Trophoblast cell (in vitro differentiated cells and primary cell): ENCODE measurements around the gene C4orf46.

Source experiments
- DNase-seq, 2 donors: peaks; one replicate each; pipeline ENCODE4 v3.0.0-alpha.2; 2016
- H2AFZ ChIP-seq: 2 replicates; pipeline ENCODE4 v1.6.1; 2013; ENCODE audit warnings: low read length, moderate library complexity, mild to moderate bottlenecking; ENCODE audit not compliant: insufficient read depth, poor library complexity
- H2AK5ac ChIP-seq: 2 replicates; pipeline ENCODE4 v1.6.1; 2013; ENCODE audit warnings: mild to moderate bottlenecking, low read length
- H2BK120ac ChIP-seq: 2 replicates; pipeline ENCODE4 v1.6.1; 2013; ENCODE audit warnings: low read length, mild to moderate bottlenecking, moderate library complexity; ENCODE audit not compliant: insufficient read depth, poor library complexity
- H2BK12ac ChIP-seq: 2 replicates; pipeline ENCODE4 v1.6.1; 2013; ENCODE audit warnings: mild to moderate bottlenecking, low read length, moderate library complexity
- H2BK5ac ChIP-seq: 2 replicates; pipeline ENCODE4 v1.6.1; 2013; ENCODE audit warnings: low read length, low read depth, moderate library complexity, mild to moderate bottlenecking; ENCODE audit not compliant: poor library complexity
- H3K14ac ChIP-seq: 2 replicates; pipeline ENCODE4 v1.6.1; 2013; ENCODE audit warnings: mild to moderate bottlenecking, low read length
- H3K18ac ChIP-seq: 2 replicates; pipeline ENCODE4 v1.6.1; 2013; ENCODE audit warnings: mild to moderate bottlenecking, low read length
- H3K23ac ChIP-seq: 2 replicates; pipeline ENCODE4 v1.6.1; 2013; ENCODE audit warnings: low read length
- H3K27ac ChIP-seq: 2 replicates; pipeline ENCODE4 v1.5.1; 2013; ENCODE audit warnings: low read depth, mild to moderate bottlenecking, inconsistent platforms, low read length, moderate library complexity
- H3K27me3 ChIP-seq: 2 replicates; pipeline ENCODE4 v1.6.1; 2013; ENCODE audit warnings: inconsistent platforms, mild to moderate bottlenecking, low read length, moderate library complexity; ENCODE audit not compliant: insufficient read depth
- H3K36me3 ChIP-seq, 2 experiments: 1 replicate in 1 of 2; 2 replicates in 1 of 2; pipeline ENCODE4 v1.6.1; 2013; ENCODE audit warnings: low read length in 2 of 2, mild to moderate bottlenecking in 2 of 2, moderate library complexity in 1 of 2; ENCODE audit not compliant: insufficient read depth in 2 of 2, control insufficient read depth in 1 of 2
- H3K4ac ChIP-seq: 2 replicates; pipeline ENCODE4 v1.6.1; 2013; ENCODE audit warnings: low read depth, mild to moderate bottlenecking, low read length, moderate library complexity
- H3K4me1 ChIP-seq, 2 experiments: 1 replicate in 1 of 2; 2 replicates in 1 of 2; pipeline ENCODE4 v1.6.1; 2013; ENCODE audit warnings: low read length in 2 of 2, mild to moderate bottlenecking in 2 of 2, moderate library complexity in 1 of 2; ENCODE audit not compliant: insufficient read depth in 2 of 2, control insufficient read depth in 1 of 2
- H3K4me2 ChIP-seq: 2 replicates; pipeline ENCODE4 v1.6.1; 2013; ENCODE audit warnings: inconsistent platforms, mild to moderate bottlenecking, low read length, moderate library complexity
- H3K4me3 ChIP-seq: 2 replicates; pipeline ENCODE4 v1.5.1; 2013; ENCODE audit warnings: mild to moderate bottlenecking, low read depth, low read length, inconsistent platforms
- H3K79me1 ChIP-seq: one replicate; pipeline ENCODE4 v1.6.1; 2013; ENCODE audit warnings: low read length
- H3K79me2 ChIP-seq: 2 replicates; pipeline ENCODE4 v1.6.1; 2013; ENCODE audit warnings: low read length, mild to moderate bottlenecking; ENCODE audit not compliant: control insufficient read depth, insufficient read depth, poor library complexity
- H3K9ac ChIP-seq: 2 replicates; pipeline ENCODE4 v1.6.1; 2013; ENCODE audit warnings: mild to moderate bottlenecking, low read length
- H3K9me3 ChIP-seq: 2 replicates; pipeline ENCODE4 v1.6.1; 2013; ENCODE audit warnings: low read depth, mild to moderate bottlenecking, control low read depth, inconsistent platforms, low read length; ENCODE audit not compliant: insufficient read depth
- H4K12ac ChIP-seq: 2 replicates; pipeline ENCODE4 v1.6.1; 2013; ENCODE audit warnings: low read depth, mild to moderate bottlenecking, low read length, moderate library complexity
- H4K8ac ChIP-seq: 2 replicates; pipeline ENCODE4 v1.6.1; 2013; ENCODE audit warnings: low read depth, mild to moderate bottlenecking, low read length, moderate library complexity
- H4K91ac ChIP-seq: one replicate; pipeline ENCODE4 v1.6.1; 2013; ENCODE audit warnings: low read depth, mild to moderate bottlenecking, low read length, moderate library complexity
- WGBS: extraction: QIAGEN DNeasy Blood & Tissue Kit; methylation state at CpG from one replicate; pipeline ENCODE4 v1.1.7; 2013; ENCODE audit warnings: missing lambda C conversion rate; ENCODE audit not compliant: insufficient read length, insufficient coverage; ENCODE audit errors: extremely low coverage; 5-methylcytosine and 5-hydroxymethylcytosine counted together

The C4orf46 gene

GRCh38 chr4:158625544-158625943, 46.1 kb downstream of the C4orf46 start:
- Histone ChIP-seq H3K9me3 (no peaks in the 10 kb centered on the region), H3K4me2 (no peak overlapping the region), H3K18ac (no peak overlapping the region), H3K79me2 (no peaks in the 10 kb centered on the region), H3K23ac (no peak overlapping the region), H3K36me3 (no peaks in the 10 kb centered on the region), H3K9ac (no peak overlapping the region), H4K91ac (no peak overlapping the region), H4K8ac (no peak overlapping the region), H2BK12ac (no peak overlapping the region), H3K79me1 (no peaks in the 10 kb centered on the region), H3K14ac (no peak overlapping the region), H2AFZ (no peak overlapping the region), H2BK5ac (no peak overlapping the region), H3K4me1 (no peaks in the 10 kb centered on the region), H3K4me3 (no peak overlapping the region), H2BK120ac (no peak overlapping the region), H4K12ac (no peak overlapping the region), H2AK5ac (no peak overlapping the region), H3K27ac (no peak overlapping the region), H3K4ac (no peak overlapping the region), H3K27me3 (no peaks in the 10 kb centered on the region)
- DNase-seq = no peak
- no CpG with 5 or more reads among the region's 2 CpGs for WGBS

DNA sequence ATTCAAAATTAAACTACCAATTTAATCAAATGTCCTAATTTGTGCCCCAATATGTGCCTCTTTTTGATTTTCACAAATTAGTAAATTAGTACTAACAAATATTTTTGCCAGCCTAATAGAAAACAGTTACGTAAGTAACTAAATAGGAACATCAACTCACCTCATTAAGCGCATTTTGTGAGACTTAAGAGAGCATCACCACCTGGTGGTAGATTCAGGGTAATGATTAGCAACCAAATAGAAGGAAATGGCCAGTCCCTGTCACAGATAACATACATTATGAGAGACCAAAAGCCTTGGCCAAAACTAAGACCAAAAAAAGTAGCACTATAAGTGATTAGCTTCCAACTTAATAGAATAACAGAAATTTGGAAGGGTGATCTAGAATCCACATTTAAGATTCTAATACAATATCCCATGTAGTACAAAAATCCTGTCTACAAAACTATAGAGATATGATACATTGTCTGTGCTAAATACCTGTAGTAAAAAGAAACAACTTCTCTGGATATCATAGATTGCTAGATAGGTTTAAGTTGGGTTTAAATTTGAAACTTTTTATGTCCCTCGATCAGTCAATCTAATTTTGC, 46.7 kb downstream of the C4orf46 start:
- no peak overlapping the region for H3K27ac ChIP-seq
- no peak overlapping the region for H4K12ac ChIP-seq
- no peaks in the 10 kb centered on the region for H3K4me1 ChIP-seq
- no peaks in the 10 kb centered on the region for H3K27me3 ChIP-seq
- no peak overlapping the region for H2BK120ac ChIP-seq
- no peaks in the 10 kb centered on the region for H3K9me3 ChIP-seq
- no peak overlapping the region for H3K4ac ChIP-seq
- H2AK5ac ChIP-seq = no peak overlapping the region
- no peak overlapping the region for H3K23ac ChIP-seq
- peak; percentile 25 to 78 for DNase-seq
- H2BK5ac ChIP-seq = no peak overlapping the region
- no peak overlapping the region for H4K91ac ChIP-seq
- H3K36me3 ChIP-seq = no peaks in the 10 kb centered on the region
- H3K4me3 ChIP-seq = no peak overlapping the region
- H3K14ac ChIP-seq = no peak overlapping the region
- no peak overlapping the region for H3K9ac ChIP-seq
- H4K8ac ChIP-seq = no peak overlapping the region
- no peak overlapping the region for H2BK12ac ChIP-seq
- WGBS = no CpG with 5 or more reads among the region's 3 CpGs
- no peaks in the 10 kb centered on the region for H3K79me2 ChIP-seq
- no peak overlapping the region for H2AFZ ChIP-seq
- H3K79me1 ChIP-seq = no peaks in the 10 kb centered on the region
- no peak overlapping the region for H3K4me2 ChIP-seq
- H3K18ac ChIP-seq = no peak overlapping the region

DNA sequence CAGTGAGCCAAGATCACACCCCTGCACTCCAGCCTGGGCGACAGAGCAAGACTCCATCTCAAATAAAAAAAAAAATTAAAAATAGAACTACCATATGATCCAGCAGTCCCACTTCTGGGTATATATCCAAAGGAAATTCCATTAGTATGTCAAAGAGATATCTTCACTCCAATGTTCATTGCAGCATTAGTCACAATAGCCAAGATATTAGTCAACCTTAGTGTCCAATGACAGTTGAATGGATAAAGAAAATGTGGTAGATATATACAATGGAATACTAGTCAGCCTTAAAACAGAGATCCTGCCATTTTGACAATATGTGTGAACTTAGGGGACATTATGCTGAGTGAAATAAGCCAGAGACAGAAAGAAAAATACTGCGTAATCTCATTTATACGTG, 49.4 kb downstream of the C4orf46 start:
- no peak overlapping the region for H3K9ac ChIP-seq
- H3K4ac ChIP-seq = no peak overlapping the region
- no peak overlapping the region for H2AFZ ChIP-seq
- H3K79me1 ChIP-seq = no peaks in the 10 kb centered on the region
- no peak overlapping the region for H4K12ac ChIP-seq
- no peak overlapping the region for H3K23ac ChIP-seq
- H3K36me3 ChIP-seq = no peaks in the 10 kb centered on the region
- H3K4me2 ChIP-seq = no peak overlapping the region
- H3K79me2 ChIP-seq = no peaks in the 10 kb centered on the region
- H2BK12ac ChIP-seq = no peak overlapping the region
- no peak overlapping the region for H3K18ac ChIP-seq
- H3K9me3 ChIP-seq = no peaks in the 10 kb centered on the region
- peak in 1 of 2 donors; percentile 7 for DNase-seq
- no peak overlapping the region for H3K27ac ChIP-seq
- no peak overlapping the region for H4K8ac ChIP-seq
- H2BK120ac ChIP-seq = no peak overlapping the region
- WGBS = no CpG with 5 or more reads among the region's 3 CpGs
- no peaks in the 10 kb centered on the region for H3K27me3 ChIP-seq
- no peak overlapping the region for H4K91ac ChIP-seq
- no peak overlapping the region for H2AK5ac ChIP-seq
- H3K4me3 ChIP-seq = no peak overlapping the region
- no peak overlapping the region for H2BK5ac ChIP-seq
- no peaks in the 10 kb centered on the region for H3K4me1 ChIP-seq
- no peak overlapping the region for H3K14ac ChIP-seq

GRCh38 chr4:158621729-158622128, 50.0 kb downstream of the C4orf46 start:
- Histone ChIP-seq H3K4me2 (no peak overlapping the region), H3K18ac (no peak overlapping the region), H2BK12ac (no peak overlapping the region), H4K12ac (no peak overlapping the region), H4K8ac (no peak overlapping the region), H3K4ac (no peak overlapping the region), H3K79me1 (no peaks in the 10 kb centered on the region), H3K27me3 (no peaks in the 10 kb centered on the region), H2AFZ (no peak overlapping the region), H3K9me3 (no peaks in the 10 kb centered on the region), H3K27ac (no peak overlapping the region), H2AK5ac (no peak overlapping the region), H3K79me2 (no peaks in the 10 kb centered on the region), H3K23ac (no peak overlapping the region), H3K36me3 (no peaks in the 10 kb centered on the region), H3K4me1 (no peaks in the 10 kb centered on the region), H4K91ac (no peak overlapping the region), H3K14ac (no peak overlapping the region), H3K4me3 (no peak overlapping the region), H3K9ac (no peak overlapping the region), H2BK5ac (no peak overlapping the region), H2BK120ac (no peak overlapping the region)
- DNase-seq = no peak
- no CpG with 5 or more reads among the region's 4 CpGs for WGBS
